Smooth muscle cell (in vitro differentiated cells): ENCODE measurements around the gene RHOH. TPM values are rescaled to one million over a fixed set of nuclear protein-coding genes. Genes with fewer than 3 reads are reported as not detected.

Experiments used
- DNase-seq: peaks from one replicate; lab custom pipeline; 2025; ENCODE audit not compliant: unreplicated experiment; lab: John Stamatoyannopoulos, UW
- H2AFZ ChIP-seq: fragments of 200-600 bp; sonication (generic); 2 replicates; pipeline ENCODE4 v1.6.0; 2016; ENCODE audit warnings: antibody characterized with exemption, low read depth, mild to moderate bottlenecking
- H3F3A ChIP-seq: fragments of 200-600 bp; sonication (generic); 2 replicates; pipeline ENCODE4 v1.6.0; 2017; ENCODE audit warnings: antibody characterized with exemption, low read depth
- H3K27ac ChIP-seq: fragments of 200-600 bp; sonication (generic); 2 replicates; pipeline ENCODE4 v1.5.1; 2016; ENCODE audit warnings: low read depth, mild to moderate bottlenecking
- H3K27me3 ChIP-seq: fragments of 200-600 bp; sonication (generic); 2 replicates; pipeline ENCODE4 v1.6.1; 2016; ENCODE audit warnings: low read depth, mild to moderate bottlenecking
- H3K36me3 ChIP-seq: fragments of 200-600 bp; sonication (generic); 2 replicates; pipeline ENCODE4 v1.5.1; 2016; ENCODE audit warnings: low read depth
- H3K4me1 ChIP-seq: fragments of 200-600 bp; sonication (generic); 2 replicates; pipeline ENCODE4 v1.5.1; 2016; ENCODE audit warnings: low read depth
- H3K4me2 ChIP-seq: fragments of 200-600 bp; sonication (generic); 2 replicates; pipeline ENCODE4 v1.6.0; 2016; ENCODE audit warnings: mild to moderate bottlenecking
- H3K4me3 ChIP-seq: fragments of 200-600 bp; sonication (generic); 2 replicates; pipeline ENCODE4 v1.5.1; 2016; ENCODE audit warnings: mild to moderate bottlenecking
- H3K79me2 ChIP-seq: fragments of 200-600 bp; sonication (generic); 2 replicates; pipeline ENCODE4 v1.6.0; 2016; ENCODE audit warnings: low read depth, mild to moderate bottlenecking
- H3K9ac ChIP-seq: fragments of 200-600 bp; sonication (generic); 2 replicates; pipeline ENCODE4 v1.6.0; 2016; ENCODE audit warnings: low read depth
- H3K9me3 ChIP-seq: fragments of 200-600 bp; sonication (generic); replicated peaks from 2 replicates; pipeline ENCODE4 v1.5.1; 2016; ENCODE audit warnings: low read depth
- H4K20me1 ChIP-seq: fragments of 200-600 bp; sonication (generic); 2 replicates; pipeline ENCODE4 v1.6.0; 2016; ENCODE audit warnings: low read depth
- CTCF ChIP-seq: fragments of 200-600 bp; sonication (generic); IDR thresholded peaks from 2 replicates; pipeline ENCODE4 v1.5.1; 2017; ENCODE audit warnings: borderline replicate concordance, mild to moderate bottlenecking, antibody characterized with exemption; ENCODE audit not compliant: insufficient read depth, poor library complexity, severe bottlenecking
- WGBS: methylation state at CpG from one replicate; pipeline ENCODE4 v1.1.7; 2016; ENCODE audit warnings: low lambda C conversion rate; 5-methylcytosine and 5-hydroxymethylcytosine counted together
- polyA plus RNA-seq: library from polyadenylated mRNA; unstranded; fragments of >200 nt; fragmentation: Nextera tagmentation; extraction: Ambion mirVana; gene quantifications from 2 replicates; pipeline ENCODE4 v1.2.1, GENCODE V29; 2016
- total RNA-seq: library from RNA; depleted of rRNA; stranded (reverse); fragments of >200 nt; gene quantifications from 2 replicates; pipeline ENCODE4 v1.2.3, GENCODE V29; 2014

Gene RHOH
- total and polyA plus RNA-seq, 2 experiments from 2014 or later = 0.46 TPM; not detected in 1

DNA sequence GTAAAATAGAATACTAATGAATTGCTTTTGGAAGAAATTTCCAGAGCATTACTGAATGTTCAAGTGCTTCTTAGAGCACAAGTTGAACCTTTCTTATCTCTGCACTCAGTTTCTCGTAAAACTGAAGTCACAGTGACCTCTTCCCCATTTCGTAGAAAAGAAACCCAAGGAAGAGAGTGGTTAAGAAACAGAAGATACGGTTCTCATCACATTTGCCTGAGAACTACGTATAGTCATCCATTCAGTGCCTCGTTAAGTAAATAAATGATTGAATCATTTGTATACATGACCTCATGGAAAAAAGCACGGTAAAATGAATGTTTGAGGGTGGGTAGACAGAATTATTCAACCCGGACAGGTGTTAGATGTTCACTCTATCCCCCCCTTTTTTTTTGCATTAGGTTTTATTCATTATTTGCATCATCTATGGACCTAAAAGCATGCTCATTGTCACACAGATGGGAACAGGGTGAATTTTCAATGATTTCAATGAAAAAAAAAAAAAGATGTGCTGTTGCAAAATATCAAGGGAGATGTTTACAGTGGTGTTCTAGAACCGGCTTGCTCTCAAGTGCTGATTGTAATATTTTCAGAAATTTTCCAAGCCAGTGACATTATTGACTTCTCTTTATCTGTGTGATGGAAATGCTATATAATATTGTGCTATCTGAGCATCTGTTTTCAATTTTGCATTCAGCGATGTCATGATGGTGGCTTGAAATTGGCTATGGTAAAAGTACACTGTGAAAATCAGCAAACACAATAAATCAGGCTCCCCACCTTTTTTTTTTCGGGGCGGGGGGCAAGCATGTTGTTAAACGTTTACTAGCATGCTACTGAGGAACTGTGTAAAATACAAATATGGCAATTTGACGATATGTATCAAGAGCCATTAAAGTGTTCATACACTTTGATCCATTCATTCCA is 4.3 kb downstream of the RHOH start:
- H3K4me3 ChIP-seq = no peak overlapping the region
- H2AFZ ChIP-seq = peak overlapping the region; percentile 7
- no peaks in the 10 kb centered on the region for H3K9me3 ChIP-seq
- H3K9ac ChIP-seq = no peak overlapping the region
- DNase-seq = no peak
- no peaks in the 10 kb centered on the region for H4K20me1 ChIP-seq
- peak overlapping the region; percentile 22 for H3K4me2 ChIP-seq
- peaks cover 21% of the 10 kb centered on the region for H3K4me1 ChIP-seq
- H3K79me2 ChIP-seq = no peaks in the 10 kb centered on the region
- no peaks in the 10 kb centered on the region for H3F3A ChIP-seq
- H3K27ac ChIP-seq = no peak overlapping the region
- no peaks in the 10 kb centered on the region for H3K27me3 ChIP-seq
- TF ChIP-seq CTCF = no peak
- H3K36me3 ChIP-seq = no peaks in the 10 kb centered on the region
- WGBS = 59% methylated on average over 13 of the region's 13 CpGs

DNA sequence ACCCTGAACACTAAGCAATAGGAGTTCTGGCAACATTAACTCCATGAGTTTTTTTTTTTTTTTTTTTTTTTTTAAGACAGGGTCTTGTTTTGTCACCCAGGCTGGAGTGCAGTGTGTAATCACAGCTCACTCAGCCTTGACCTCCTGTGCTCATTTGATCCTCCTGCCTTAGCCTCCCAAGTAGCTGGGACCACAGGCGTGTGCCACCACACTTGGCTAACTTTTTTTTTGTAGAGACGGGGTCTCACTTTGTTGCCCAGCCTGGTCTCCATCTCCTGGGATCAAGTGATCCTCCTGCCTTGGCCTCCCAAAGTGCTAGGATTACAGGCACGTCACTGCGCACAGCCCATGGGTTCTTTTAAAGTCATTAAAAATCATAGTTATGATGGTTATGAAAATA is 5.1 kb downstream of the RHOH start:
- no peaks in the 10 kb centered on the region for H4K20me1 ChIP-seq
- no peak for DNase-seq
- H3K27ac ChIP-seq = no peak overlapping the region
- no peaks in the 10 kb centered on the region for H3K79me2 ChIP-seq
- H2AFZ ChIP-seq = no peak overlapping the region
- no peak overlapping the region for H3K4me2 ChIP-seq
- H3K9ac ChIP-seq = no peak overlapping the region
- WGBS = 98% methylated on average over 4 of the region's 4 CpGs
- H3K4me3 ChIP-seq = no peak overlapping the region
- H3K4me1 ChIP-seq = peaks cover 15% of the 10 kb centered on the region
- no peaks in the 10 kb centered on the region for H3K27me3 ChIP-seq
- no peak for TF ChIP-seq CTCF
- no peaks in the 10 kb centered on the region for H3K36me3 ChIP-seq
- H3K9me3 ChIP-seq = no peaks in the 10 kb centered on the region
- H3F3A ChIP-seq = no peaks in the 10 kb centered on the region

DNA sequence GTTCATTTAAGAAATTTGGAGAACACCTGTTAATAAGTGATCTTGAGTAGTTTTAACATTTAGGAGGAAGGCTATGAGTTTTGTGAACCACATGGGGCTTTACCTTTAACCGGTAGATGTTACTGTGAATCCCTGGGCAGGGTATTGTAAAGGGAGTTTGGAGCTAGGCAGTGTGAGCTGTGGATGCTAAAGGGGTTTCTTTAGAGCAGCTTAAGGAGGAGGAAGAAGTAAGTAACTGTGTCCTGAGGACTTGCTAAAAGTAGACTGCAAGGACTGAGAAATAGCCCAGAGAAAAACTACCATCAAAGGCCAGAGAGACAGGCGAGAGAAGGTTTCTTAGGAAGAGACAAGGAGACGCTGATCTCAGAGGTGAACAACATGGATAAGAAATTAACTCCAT is 5.6 kb downstream of the RHOH start:
- 99% methylated on average over 3 of the region's 3 CpGs for WGBS
- H3K4me3 ChIP-seq = no peak overlapping the region
- H3K36me3 ChIP-seq = no peaks in the 10 kb centered on the region

More for the DNA sequence above, 5.6 kb downstream of the RHOH start:
- no peak for TF ChIP-seq CTCF
- no peak overlapping the region for H3K4me2 ChIP-seq
- no peak overlapping the region for H3K27ac ChIP-seq
- DNase-seq = no peak
- H3K79me2 ChIP-seq = no peaks in the 10 kb centered on the region
- no peaks in the 10 kb centered on the region for H3K27me3 ChIP-seq
- H2AFZ ChIP-seq = no peak overlapping the region
- H3K4me1 ChIP-seq = peaks cover 9% of the 10 kb centered on the region
- H3F3A ChIP-seq = no peaks in the 10 kb centered on the region
- H3K9ac ChIP-seq = no peak overlapping the region
- H4K20me1 ChIP-seq = no peaks in the 10 kb centered on the region
- H3K9me3 ChIP-seq = no peaks in the 10 kb centered on the region
